ENCODE data around the gene VPS37C.

DNA sequence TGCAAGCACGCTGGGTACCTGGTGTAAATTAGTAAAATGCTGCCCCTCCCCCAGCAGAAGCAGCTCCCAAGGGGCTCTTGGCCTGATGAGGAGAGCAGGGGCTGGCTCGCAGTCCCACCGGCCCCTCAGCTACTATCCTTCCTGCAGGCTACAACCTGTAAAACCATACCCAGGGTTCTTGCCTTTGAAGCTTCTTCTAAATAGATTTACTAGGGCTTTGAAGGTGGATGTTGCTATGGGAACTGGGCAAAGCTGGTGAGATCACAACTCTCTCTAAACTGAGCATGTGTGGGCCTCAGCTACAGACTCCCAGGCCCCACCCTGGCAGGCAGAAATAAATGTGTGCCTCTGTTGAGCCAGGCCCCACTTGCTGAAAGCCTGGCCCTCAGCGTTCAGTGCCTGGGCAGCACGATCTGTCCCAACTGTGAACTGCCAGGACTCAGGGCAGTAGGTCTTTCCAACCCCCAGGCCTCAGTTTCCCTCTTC, 40.5 kb downstream of the VPS37C start:
- TF ChIP-seq, protein P1, sequence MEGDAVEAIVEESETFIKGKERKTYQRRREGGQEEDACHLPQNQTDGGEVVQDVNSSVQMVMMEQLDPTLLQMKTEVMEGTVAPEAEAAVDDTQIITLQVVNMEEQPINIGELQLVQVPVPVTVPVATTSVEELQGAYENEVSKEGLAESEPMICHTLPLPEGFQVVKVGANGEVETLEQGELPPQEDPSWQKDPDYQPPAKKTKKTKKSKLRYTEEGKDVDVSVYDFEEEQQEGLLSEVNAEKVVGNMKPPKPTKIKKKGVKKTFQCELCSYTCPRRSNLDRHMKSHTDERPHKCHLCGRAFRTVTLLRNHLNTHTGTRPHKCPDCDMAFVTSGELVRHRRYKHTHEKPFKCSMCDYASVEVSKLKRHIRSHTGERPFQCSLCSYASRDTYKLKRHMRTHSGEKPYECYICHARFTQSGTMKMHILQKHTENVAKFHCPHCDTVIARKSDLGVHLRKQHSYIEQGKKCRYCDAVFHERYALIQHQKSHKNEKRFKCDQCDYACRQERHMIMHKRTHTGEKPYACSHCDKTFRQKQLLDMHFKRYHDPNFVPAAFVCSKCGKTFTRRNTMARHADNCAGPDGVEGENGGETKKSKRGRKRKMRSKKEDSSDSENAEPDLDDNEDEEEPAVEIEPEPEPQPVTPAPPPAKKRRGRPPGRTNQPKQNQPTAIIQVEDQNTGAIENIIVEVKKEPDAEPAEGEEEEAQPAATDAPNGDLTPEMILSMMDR (IDR thresholded peaks at IDR 0.05) = no peak
- no peak for TF ChIP-seq POLR2A (IDR thresholded peaks at IDR 0.05)

Data from body of pancreas (tissue), 4 donors.